Nephron (organoid): ENCODE data around the gene EGLN1.

Experiments used
- H3K27ac Mint-ChIP-seq, 3 experiments: 2 replicates each; pipeline ENCODE4 v1.8.0; 2020; ENCODE audit warnings: mixed read lengths in 3 of 3, mild to moderate bottlenecking in 2 of 3, moderate library complexity in 1 of 3
- H3K27me3 Mint-ChIP-seq: 2 replicates; pipeline ENCODE4 v1.8.0; 2021; ENCODE audit warnings: low read depth, mild to moderate bottlenecking, moderate library complexity, mixed read lengths
- H3K36me3 Mint-ChIP-seq: 2 replicates; pipeline ENCODE4 v1.8.0; 2020; ENCODE audit warnings: low read depth, mixed read lengths
- H3K4me1 Mint-ChIP-seq: 2 replicates; pipeline ENCODE4 v1.8.0; 2020; ENCODE audit warnings: mixed read lengths
- H3K4me3 Mint-ChIP-seq, 3 experiments: 2 replicates each; pipeline ENCODE4 v1.8.0; 2020; ENCODE audit warnings: mild to moderate bottlenecking in 3 of 3, mixed read lengths in 3 of 3, moderate library complexity in 2 of 3
- H3K9me3 Mint-ChIP-seq: 2 replicates; pipeline ENCODE4 v1.8.0; 2020; ENCODE audit warnings: mixed read lengths
- TF ChIP-seq, protein P1 (sequence below), 3 experiments: fragments of 200-600 bp; sonication (generic); IDR thresholded peaks; one replicate each; pipeline ENCODE4 v1.5.0; 2021; ENCODE audit warnings: antibody characterized with exemption in 3 of 3; ENCODE audit not compliant: unreplicated experiment in 3 of 3

Gene EGLN1

DNA sequence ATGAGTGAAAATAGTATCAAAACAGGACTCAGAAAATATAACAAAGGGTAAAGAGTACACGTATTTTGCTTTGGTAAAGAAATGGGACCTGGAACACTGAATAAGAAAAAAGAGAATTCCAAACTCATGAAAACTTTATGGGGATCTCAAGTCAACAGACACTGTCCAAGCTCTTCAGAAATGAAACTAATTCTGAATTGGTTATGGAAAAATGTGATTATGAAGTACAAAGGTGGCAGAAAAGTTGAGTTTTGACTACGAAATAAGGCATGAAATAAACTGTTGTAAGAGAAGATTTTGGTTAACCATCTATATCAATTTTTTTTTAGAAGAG is 8.4 kb downstream of the EGLN1 start:
- TF ChIP-seq, protein P1, sequence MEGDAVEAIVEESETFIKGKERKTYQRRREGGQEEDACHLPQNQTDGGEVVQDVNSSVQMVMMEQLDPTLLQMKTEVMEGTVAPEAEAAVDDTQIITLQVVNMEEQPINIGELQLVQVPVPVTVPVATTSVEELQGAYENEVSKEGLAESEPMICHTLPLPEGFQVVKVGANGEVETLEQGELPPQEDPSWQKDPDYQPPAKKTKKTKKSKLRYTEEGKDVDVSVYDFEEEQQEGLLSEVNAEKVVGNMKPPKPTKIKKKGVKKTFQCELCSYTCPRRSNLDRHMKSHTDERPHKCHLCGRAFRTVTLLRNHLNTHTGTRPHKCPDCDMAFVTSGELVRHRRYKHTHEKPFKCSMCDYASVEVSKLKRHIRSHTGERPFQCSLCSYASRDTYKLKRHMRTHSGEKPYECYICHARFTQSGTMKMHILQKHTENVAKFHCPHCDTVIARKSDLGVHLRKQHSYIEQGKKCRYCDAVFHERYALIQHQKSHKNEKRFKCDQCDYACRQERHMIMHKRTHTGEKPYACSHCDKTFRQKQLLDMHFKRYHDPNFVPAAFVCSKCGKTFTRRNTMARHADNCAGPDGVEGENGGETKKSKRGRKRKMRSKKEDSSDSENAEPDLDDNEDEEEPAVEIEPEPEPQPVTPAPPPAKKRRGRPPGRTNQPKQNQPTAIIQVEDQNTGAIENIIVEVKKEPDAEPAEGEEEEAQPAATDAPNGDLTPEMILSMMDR (IDR thresholded peaks at IDR 0.05; ENCODE audit: unreplicated experiment in 3 of 3) = no peak
- Mint-ChIP-seq H3K9me3 (no peaks in the 10 kb centered on the region), H3K36me3 (peaks cover 26% of the 10 kb centered on the region), H3K27ac (peak overlapping the region in 2 of 3 experiments; percentile 33 to 62), H3K4me3 (no peak overlapping the region), H3K27me3 (no peaks in the 10 kb centered on the region), H3K4me1 (peaks cover 39% of the 10 kb centered on the region)

DNA sequence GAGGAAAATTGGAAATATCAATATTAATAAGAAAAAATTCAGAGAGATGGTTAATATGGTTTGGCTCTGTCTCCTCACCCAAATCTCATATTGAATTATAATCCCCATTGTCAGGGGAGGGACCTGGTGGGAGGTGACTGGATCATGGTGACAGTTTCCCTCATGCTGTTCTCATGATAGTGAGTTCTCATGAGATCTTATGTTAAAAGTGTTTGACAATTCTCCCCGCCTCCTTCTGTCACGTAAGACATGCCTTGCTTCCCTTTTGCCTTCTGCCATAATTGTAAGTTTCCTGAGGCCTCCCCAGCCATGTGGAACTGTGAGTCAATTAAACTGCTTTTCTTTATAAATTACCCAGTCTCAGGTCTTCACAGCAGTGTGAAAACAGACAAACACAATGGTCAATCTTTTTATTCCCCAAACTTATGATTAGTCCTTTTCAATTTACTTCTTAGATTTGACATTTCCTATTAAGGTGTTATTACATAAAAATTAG is 11.0 kb downstream of the EGLN1 start:
- Mint-ChIP-seq H3K27ac (no peak overlapping the region), H3K4me3 (no peak overlapping the region), H3K36me3 (peaks cover 22% of the 10 kb centered on the region), H3K9me3 (no peaks in the 10 kb centered on the region), H3K27me3 (no peaks in the 10 kb centered on the region), H3K4me1 (peaks cover 24% of the 10 kb centered on the region)
- TF ChIP-seq, protein P1 (IDR thresholded peaks at IDR 0.05; ENCODE audit: unreplicated experiment in 3 of 3) = no peak

DNA sequence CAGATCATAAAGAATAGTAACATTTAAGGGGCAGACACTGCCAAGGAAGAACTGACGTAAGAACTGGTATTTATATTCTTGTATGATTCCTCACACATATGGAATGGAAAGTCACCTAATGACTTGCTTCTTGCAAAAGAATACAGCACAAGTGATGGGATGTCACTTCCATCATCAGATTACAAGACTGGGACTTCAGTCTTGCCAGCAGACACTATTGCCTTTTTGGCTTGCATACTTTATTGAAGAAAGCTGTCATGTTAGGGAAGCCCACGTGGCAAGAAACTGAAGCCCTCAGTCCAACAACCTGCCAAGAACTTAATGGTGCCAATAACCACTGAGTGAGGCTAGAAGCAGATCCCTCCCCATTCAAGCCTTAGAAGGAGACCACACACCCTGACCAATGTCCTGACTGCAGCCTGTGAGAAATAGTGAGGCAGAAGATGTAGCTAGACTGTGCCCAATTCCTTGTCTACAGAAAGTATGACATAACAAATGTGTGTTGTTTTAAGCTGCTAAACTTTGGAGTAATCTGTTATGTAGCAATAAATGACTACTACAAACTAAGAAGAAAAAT is 12.0 kb downstream of the EGLN1 start:
- H3K4me1 Mint-ChIP-seq = peaks cover 27% of the 10 kb centered on the region
- no peaks in the 10 kb centered on the region for H3K9me3 Mint-ChIP-seq
- no peak overlapping the region for H3K27ac Mint-ChIP-seq
- TF ChIP-seq, protein P1 (IDR thresholded peaks at IDR 0.05; ENCODE audit: unreplicated experiment in 3 of 3) = no peak
- no peaks in the 10 kb centered on the region for H3K27me3 Mint-ChIP-seq
- peaks cover 22% of the 10 kb centered on the region for H3K36me3 Mint-ChIP-seq
- H3K4me3 Mint-ChIP-seq = no peak overlapping the region

GRCh38 chr1:231408528-231409094 is 13.5 kb downstream of the EGLN1 start:
- peaks cover 17% of the 10 kb centered on the region for H3K4me1 Mint-ChIP-seq
- H3K4me3 Mint-ChIP-seq = no peak overlapping the region
- TF ChIP-seq, protein P1 (IDR thresholded peaks at IDR 0.05; ENCODE audit: unreplicated experiment in 3 of 3) = no peak
- H3K27me3 Mint-ChIP-seq = no peaks in the 10 kb centered on the region
- H3K9me3 Mint-ChIP-seq = no peaks in the 10 kb centered on the region
- no peak overlapping the region for H3K27ac Mint-ChIP-seq
- H3K36me3 Mint-ChIP-seq = peaks cover 16% of the 10 kb centered on the region

DNA sequence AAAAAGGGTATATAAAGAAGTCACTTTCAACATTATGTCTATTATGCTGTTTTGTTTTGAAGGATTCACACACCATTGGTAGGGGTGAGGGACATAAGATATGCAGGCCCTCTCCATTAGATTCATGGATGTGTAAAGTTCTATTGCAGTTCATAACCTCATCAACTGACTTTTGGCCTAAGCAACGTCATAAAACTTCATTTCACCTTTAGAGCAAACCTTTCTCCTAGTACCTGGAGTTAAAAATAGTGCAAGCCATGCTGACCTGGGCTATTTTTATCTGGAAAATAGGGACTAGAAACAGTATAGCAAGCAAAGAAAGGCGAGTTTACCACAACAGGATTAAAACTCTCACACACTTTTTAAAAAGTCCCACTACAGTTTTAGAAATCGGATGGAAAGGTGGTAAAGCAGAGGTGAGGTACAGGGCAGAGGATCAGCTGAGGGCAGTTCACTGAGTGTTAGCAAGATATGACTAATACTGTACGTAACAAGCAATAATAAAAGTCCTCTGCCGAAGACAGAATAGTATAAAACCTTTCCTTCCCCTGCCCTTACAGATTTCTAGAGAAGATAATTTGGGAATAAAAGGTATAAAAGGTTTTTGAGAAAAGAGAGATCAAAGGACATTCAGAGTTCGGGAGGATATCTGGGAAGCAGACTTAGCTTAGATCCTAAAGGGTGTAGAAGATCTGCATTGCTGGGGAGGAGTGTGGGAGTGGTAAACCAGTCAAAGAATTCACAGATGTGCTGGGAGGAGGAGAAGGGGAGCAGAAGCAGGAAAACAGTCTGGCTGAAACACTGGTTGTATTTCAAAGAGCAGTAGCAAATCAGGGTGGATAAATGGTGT is 14.3 kb downstream of the EGLN1 start:
- Mint-ChIP-seq H3K36me3 (peaks cover 7% of the 10 kb centered on the region), H3K4me1 (peaks cover 11% of the 10 kb centered on the region), H3K27me3 (no peaks in the 10 kb centered on the region), H3K4me3 (no peak overlapping the region), H3K27ac (no peak overlapping the region), H3K9me3 (no peaks in the 10 kb centered on the region)
- TF ChIP-seq, protein P1 (IDR thresholded peaks at IDR 0.05; ENCODE audit: unreplicated experiment in 3 of 3) = no peak
